ENCODE results near the gene ARHGAP11A.

Gene ARHGAP11A

GRCh38 chr15:32682977-32683630 is 67.8 kb downstream of the ARHGAP11A start:
- in situ Hi-C loops (cut with HindIII; ENCODE audit: low sequenced_read_pairs) = no loop called here

GRCh38 chr15:32683906-32684584 is 68.7 kb downstream of the ARHGAP11A start:
- in situ Hi-C loops (cut with HindIII; ENCODE audit: low sequenced_read_pairs) = no loop called here

- in situ Hi-C loops (cut with HindIII; ENCODE audit: low sequenced_read_pairs) = no loop called here
Observed at GRCh38 chr15:32685576-32685975, 70.3 kb downstream of the ARHGAP11A start.

- in situ Hi-C loops (cut with HindIII; ENCODE audit: low sequenced_read_pairs) = no loop called here
Observed at GRCh38 chr15:32687556-32687955, 72.3 kb downstream of the ARHGAP11A start.

GRCh38 chr15:32688151-32688639 is 72.9 kb downstream of the ARHGAP11A start:
- in situ Hi-C loops (cut with HindIII; ENCODE audit: low sequenced_read_pairs) = no loop called here
